H1 (cell line): ENCODE data around the gene DOCK6. TPM values are rescaled to one million over a fixed set of nuclear protein-coding genes. Genes with fewer than 3 reads are reported as not detected.

ENCODE experiments used
- CTCF ChIA-PET: fragments of 300-600 bp; sonication (Branson Sonifier 250); formaldehyde crosslinking; loops from one replicate; lab custom pipeline; 2021; ENCODE audit not compliant: partially characterized antibody; lab: Charles Lee
- POLR2A ChIA-PET: fragments of 300-600 bp; sonication (Branson Sonifier 250); formaldehyde crosslinking; loops from one replicate; lab custom pipeline; 2021; ENCODE audit warnings: inconsistent platforms; ENCODE audit not compliant: partially characterized antibody; lab: Charles Lee
- DNase-seq, 2 experiments: peaks; one replicate each; pipeline versions ENCODE4 v3.0.0 to v3.0.0-alpha.2; 2010 to 2022; ENCODE audit warnings: low spot score in 2 of 2, low read depth in 1 of 2, mixed read lengths in 1 of 2
- FAIRE-seq: peaks from 2 replicates; lab custom pipeline; 2011; peaks lifted over from hg19 to GRCh38; lab: Jason Lieb, UNC
- H2AFZ ChIP-seq: 2 replicates; pipeline ENCODE4 v1.8.1; 2012; ENCODE audit warnings: low read length, inconsistent platforms
- H2AK5ac ChIP-seq: 2 replicates; pipeline ENCODE4 v1.6.1; 2013; ENCODE audit warnings: low read depth, low read length
- H2BK120ac ChIP-seq: replicated peaks from 2 replicates; pipeline ENCODE3; 2013; ENCODE audit warnings: low read depth, low read length, inconsistent platforms
- H2BK12ac ChIP-seq: 2 replicates; pipeline ENCODE4 v1.6.1; 2013; ENCODE audit warnings: low read depth, low read length
- H2BK15ac ChIP-seq: 2 replicates; pipeline ENCODE4 v1.6.1; 2013; ENCODE audit warnings: low read length
- H2BK20ac ChIP-seq: 2 replicates; pipeline ENCODE4 v1.6.1; 2013; ENCODE audit warnings: low read length
- H2BK5ac ChIP-seq: 2 replicates; pipeline ENCODE4 v1.6.1; 2013; ENCODE audit warnings: low read depth, low read length
- H3K14ac ChIP-seq: 2 replicates; pipeline ENCODE4 v1.6.1; 2013; ENCODE audit warnings: inconsistent platforms; ENCODE audit not compliant: insufficient read length
- H3K18ac ChIP-seq: 2 replicates; pipeline ENCODE4 v1.6.1; 2013; ENCODE audit warnings: low read length; ENCODE audit errors: extremely low read depth
- H3K23ac ChIP-seq: 2 replicates; pipeline ENCODE4 v1.6.1; 2013; ENCODE audit warnings: inconsistent platforms; ENCODE audit not compliant: insufficient read length
- H3K23me2 ChIP-seq: 2 replicates; pipeline ENCODE4 v1.6.1; 2013; ENCODE audit warnings: low read depth, low read length
- H3K27ac ChIP-seq: 2 replicates; pipeline ENCODE4 v1.6.1; 2011; ENCODE audit warnings: low read depth, low read length, inconsistent platforms
- H3K27me3 ChIP-seq, 4 experiments: replicated peaks in 1 of 4; 1 replicate in 1 of 4; 2 replicates in 3 of 4; pipeline versions ENCODE4 v1.6.1 to v1.8.1; 2011 to 2013; ENCODE audit warnings: low read length in 3 of 4, mild to moderate bottlenecking in 3 of 4, inconsistent platforms in 2 of 4, mixed read lengths in 2 of 4, moderate library complexity in 1 of 4; ENCODE audit not compliant: control insufficient read depth in 3 of 4, insufficient read depth in 3 of 4; ENCODE audit errors: extremely low read depth in 1 of 4
- H3K36me3 ChIP-seq, 4 experiments: 2 replicates each; pipeline versions ENCODE4 v1.6.1 to v1.8.1; 2011 to 2013; ENCODE audit warnings: mild to moderate bottlenecking in 4 of 4, low read length in 3 of 4, moderate library complexity in 2 of 4, control low read depth in 1 of 4, inconsistent platforms in 1 of 4; ENCODE audit not compliant: insufficient read depth in 4 of 4, control insufficient read depth in 2 of 4
- H3K4ac ChIP-seq: replicated peaks from 2 replicates; pipeline ENCODE3; 2013; ENCODE audit warnings: low read length, low read depth, mixed read lengths, inconsistent platforms; ENCODE audit not compliant: insufficient read length
- H3K4me1 ChIP-seq, 4 experiments: replicated peaks in 1 of 4; 1 replicate in 1 of 4; 2 replicates in 3 of 4; pipeline versions ENCODE4 v1.6.1 to v1.8.1; 2011 to 2013; ENCODE audit warnings: low read length in 3 of 4, inconsistent platforms in 2 of 4, mixed read lengths in 1 of 4; ENCODE audit not compliant: insufficient read depth in 4 of 4, control insufficient read depth in 3 of 4
- H3K4me2 ChIP-seq, 2 experiments: 2 replicates each; pipeline versions ENCODE4 v1.6.1 to v1.8.1; 2011 to 2013; ENCODE audit warnings: low read depth in 2 of 2, low read length in 2 of 2, control low read depth in 1 of 2, inconsistent platforms in 1 of 2, mild to moderate bottlenecking in 1 of 2; ENCODE audit not compliant: insufficient read depth in 1 of 2
- H3K4me3 ChIP-seq, 4 experiments: fragments of 200-600, 300-600 bp in 1 of 4; sonication (generic), shearing (Covaris generic), sonication (Bioruptor Twin) in 1 of 4; 2 replicates each; pipeline versions ENCODE4 v1.5.1 to v1.8.1; 2011 to 2016; ENCODE audit warnings: low read length in 4 of 4, low read depth in 3 of 4, control low read depth in 2 of 4, inconsistent platforms in 2 of 4, mild to moderate bottlenecking in 2 of 4, mixed read lengths in 1 of 4, moderate library complexity in 1 of 4; ENCODE audit not compliant: insufficient read depth in 2 of 4; ENCODE audit errors: extremely low read depth in 1 of 4
- H3K56ac ChIP-seq: replicated peaks from 2 replicates; pipeline ENCODE3; 2013; ENCODE audit warnings: low read depth, mild to moderate bottlenecking, mixed read lengths, low read length, inconsistent platforms; ENCODE audit not compliant: insufficient read length
- H3K79me1 ChIP-seq: 2 replicates; pipeline ENCODE4 v1.6.1; 2013; ENCODE audit warnings: low read depth, low read length, control low read depth
- H3K79me2 ChIP-seq, 2 experiments: 2 replicates each; pipeline versions ENCODE4 v1.6.1 to v1.8.1; 2012 to 2013; ENCODE audit warnings: low read length in 2 of 2, mild to moderate bottlenecking in 2 of 2, inconsistent platforms in 1 of 2; ENCODE audit not compliant: insufficient read depth in 2 of 2, control insufficient read depth in 1 of 2
- H3K9ac ChIP-seq, 4 experiments: replicated peaks in 1 of 4; 1 replicate in 1 of 4; 2 replicates in 3 of 4; pipeline versions ENCODE4 v1.6.1 to v1.8.1; 2011 to 2013; ENCODE audit warnings: low read depth in 3 of 4, low read length in 3 of 4, control low read depth in 2 of 4, mild to moderate bottlenecking in 2 of 4, moderate library complexity in 2 of 4, inconsistent platforms in 1 of 4; ENCODE audit errors: extremely low read depth in 1 of 4
- H3K9me3 ChIP-seq, 2 experiments: 2 replicates each; pipeline versions ENCODE4 v1.6.1 to v1.8.1; 2012 to 2013; ENCODE audit warnings: mild to moderate bottlenecking in 2 of 2, moderate library complexity in 2 of 2, control low read depth in 1 of 2, inconsistent platforms in 1 of 2, low read depth in 1 of 2, low read length in 1 of 2, mixed read lengths in 1 of 2; ENCODE audit not compliant: insufficient read depth in 2 of 2
- H4K20me1 ChIP-seq, 2 experiments: replicated peaks in 1 of 2; 2 replicates each; pipeline versions ENCODE3 to v1.8.1; 2011 to 2013; ENCODE audit warnings: inconsistent platforms in 2 of 2, low read length in 2 of 2, mild to moderate bottlenecking in 1 of 2; ENCODE audit not compliant: insufficient read depth in 2 of 2, control insufficient read depth in 1 of 2
- H4K5ac ChIP-seq: 2 replicates; pipeline ENCODE4 v1.6.1; 2013; ENCODE audit warnings: low read length, low read depth, mixed read lengths, inconsistent platforms; ENCODE audit not compliant: insufficient read length
- H4K8ac ChIP-seq: 2 replicates; pipeline ENCODE4 v1.8.0; 2013; ENCODE audit warnings: mild to moderate bottlenecking, moderate library complexity, low read length, inconsistent platforms; ENCODE audit not compliant: insufficient read depth; ENCODE audit errors: extremely low read depth
- H4K91ac ChIP-seq: replicated peaks from 2 replicates; pipeline ENCODE3; 2013; ENCODE audit warnings: low read length, mixed read lengths, inconsistent platforms; ENCODE audit not compliant: insufficient read length
- BCL11A ChIP-seq, 2 experiments: IDR thresholded peaks; one replicate each; pipeline ENCODE4 v1.6.1; 2011; ENCODE audit warnings: low read depth in 2 of 2, low read length in 2 of 2, mild to moderate bottlenecking in 2 of 2
- FOSL1 ChIP-seq: IDR thresholded peaks from 2 replicates; pipeline ENCODE4 v1.6.1; 2011; ENCODE audit warnings: mild to moderate bottlenecking, low read depth, low read length, moderate library complexity; ENCODE audit not compliant: insufficient read depth
- HDAC2 ChIP-seq, 2 experiments: fragments of 300-600 bp in 1 of 2; sonication (generic) in 1 of 2; IDR thresholded peaks; 2 replicates each; pipeline ENCODE4 v1.6.1; 2011 to 2012; ENCODE audit warnings: low read depth in 2 of 2, low read length in 2 of 2, mild to moderate bottlenecking in 2 of 2, moderate library complexity in 2 of 2, borderline replicate concordance in 1 of 2, inconsistent platforms in 1 of 2
- POLR2AphosphoS5 ChIP-seq: IDR thresholded peaks from 2 replicates; pipeline ENCODE4 v1.6.1; 2011; ENCODE audit warnings: low read depth, low read length
- SRF ChIP-seq: IDR thresholded peaks from 2 replicates; pipeline ENCODE4 v1.6.1; 2011; ENCODE audit warnings: mild to moderate bottlenecking, low read depth, low read length, moderate library complexity
- TBP ChIP-seq: IDR thresholded peaks from 2 replicates; pipeline ENCODE4 v1.6.1; 2011; ENCODE audit warnings: low read depth, low read length, improper control_type of control experiment
- YY1 ChIP-seq: IDR thresholded peaks from 2 replicates; pipeline ENCODE4 v1.6.1; 2011; ENCODE audit warnings: low read depth, mild to moderate bottlenecking, low read length
- ZNF274 ChIP-seq: IDR thresholded peaks from 2 replicates; pipeline ENCODE4 v1.7.0; 2012; ENCODE audit warnings: low read length, borderline replicate concordance; ENCODE audit errors: extremely low read depth
- WGBS, 2 experiments: shearing (Covaris generic) in 1 of 2; methylation state at CpG; one replicate each; pipeline versions ENCODE4 v1.1.6 to v1.1.7; 2013 to 2015; ENCODE audit warnings: low lambda C conversion rate in 2 of 2, mixed read lengths in 2 of 2, inconsistent platforms in 1 of 2, low coverage in 1 of 2, missing lambda C conversion rate in 1 of 2; ENCODE audit not compliant: insufficient replicate concordance in 2 of 2, insufficient coverage in 1 of 2, insufficient read length in 1 of 2; ENCODE audit errors: extremely low coverage in 1 of 2, missing lambda C conversion rate in 1 of 2; 5-methylcytosine and 5-hydroxymethylcytosine counted together
- polyA plus RNA-seq, 7 experiments: library from polyadenylated mRNA; depleted of rRNA in 3 of 7; stranded (reverse) in 5 of 7; unstranded in 2 of 7; fragments of >200 nt in 5 of 7; fragments of 200-250 nt in 2 of 7; gene quantifications; 1 replicate in 5 of 7; 2 replicates in 1 of 7; 4 replicates in 1 of 7; pipeline versions ENCODE4 v1.2.1 to v1.2.3, GENCODE V29; 2011 to 2013; ENCODE audit warnings: missing spikeins in 2 of 7, mixed read lengths in 2 of 7
- total RNA-seq: library from RNA; stranded (reverse); fragmentation: NEBNext Ultra II Directional; extraction: Animal tissue kit (Norgen Biotek cat#: 25700); gene quantifications from 2 replicates; pipeline ENCODE4 v1.2.1, GENCODE V29; 2021

The DOCK6 gene
- total and polyA plus RNA-seq, 2 of the 8 experiments (the other 6 are each of a cell fraction or from before 2014, with no cell fraction given), result 25.5 to 54.7 TPM

- Histone ChIP-seq H3K56ac (no peak overlapping the region), H2BK12ac (no peak overlapping the region), H4K91ac (no peak overlapping the region), H3K27me3 (no peaks in the 10 kb centered on the region), H2BK5ac (no peak overlapping the region), H3K23me2 (no peaks in the 10 kb centered on the region; the same call in 1 of the 2 replicates), H2BK120ac (no peak overlapping the region), H3K9me3 (no peaks in the 10 kb centered on the region), H2BK20ac (no peak overlapping the region), H3K36me3 (no peaks in the 10 kb centered on the region), H2AFZ (no peak overlapping the region), H3K18ac (no peak overlapping the region), H3K4me3 (no peak overlapping the region), H3K79me2 (peaks cover 0 to 6% of the 10 kb centered on the region in 2 experiments; a peak in 1 of 4 replicates), H4K8ac (no peak overlapping the region), H3K9ac (no peak overlapping the region), H3K23ac (no peak overlapping the region), H4K5ac (no peak overlapping the region), H2AK5ac (no peak overlapping the region), H3K4me2 (no peak overlapping the region), H3K79me1 (peaks cover 3% of the 10 kb centered on the region; the same call in 1 of the 2 replicates), H3K4me1 (peaks cover 0 to 6% (median 4%) of the 10 kb centered on the region in 4 experiments; a peak in 5 of 7 replicates), H3K4ac (no peak overlapping the region), H3K27ac (no peak overlapping the region), H4K20me1 (peaks cover 0 to 2% of the 10 kb centered on the region in 2 experiments), H2BK15ac (no peak overlapping the region), H3K14ac (no peak overlapping the region)
- WGBS, 2 experiments, result 88% methylated on average over 3 of the region's 3 CpGs; no CpG with 5 or more reads in 1 of the 2 experiments
- CTCF ChIA-PET, result interaction anchor here (0.6 kb wide), 1 partner anchor 416 kb away, joined by 4 read pairs; no protein-coding TSS in a partner anchor
- DNase-seq (no peak), FAIRE-seq (no peak)
- POLR2A ChIA-PET, result interaction anchor here (0.6 kb wide), 1 partner anchor 96 kb away, joined by 3 read pairs; no protein-coding TSS in a partner anchor
- no peak for TF ChIP-seq HDAC2 (IDR thresholded peaks at IDR 0.05; ENCODE audit: borderline replicate concordance in 1 of 2, low read depth in 2 of 2, low read length in 2 of 2)
- TF ChIP-seq ZNF274, result no peak
- no peak for TF ChIP-seq FOSL1
- no peak for TF ChIP-seq BCL11A (IDR thresholded peaks at IDR 0.05; ENCODE audit: low read depth in 2 of 2, low read length in 2 of 2)
- TF ChIP-seq POLR2AphosphoS5, result no peak
- TF ChIP-seq SRF, result no peak
- no peak for TF ChIP-seq TBP
- TF ChIP-seq YY1, result no peak
These were observed 4.4 kb downstream of the DOCK6 start for GRCh38 chr19:11257846-11258380.
